IPS DF 19.7 (cell line): Measurements from ENCODE around the gene TFCP2L1.
"Not testable (repeated sequence)": the region's sequence is repeated elsewhere in the genome, so short reads cannot be mapped to it uniquely, and the experiment has no call there.

Source experiments
- DNase-seq: peaks from one replicate; pipeline ENCODE4 v3.0.0-alpha.2; 2013; ENCODE audit warnings: low read depth, low spot score

Gene TFCP2L1

DNA sequence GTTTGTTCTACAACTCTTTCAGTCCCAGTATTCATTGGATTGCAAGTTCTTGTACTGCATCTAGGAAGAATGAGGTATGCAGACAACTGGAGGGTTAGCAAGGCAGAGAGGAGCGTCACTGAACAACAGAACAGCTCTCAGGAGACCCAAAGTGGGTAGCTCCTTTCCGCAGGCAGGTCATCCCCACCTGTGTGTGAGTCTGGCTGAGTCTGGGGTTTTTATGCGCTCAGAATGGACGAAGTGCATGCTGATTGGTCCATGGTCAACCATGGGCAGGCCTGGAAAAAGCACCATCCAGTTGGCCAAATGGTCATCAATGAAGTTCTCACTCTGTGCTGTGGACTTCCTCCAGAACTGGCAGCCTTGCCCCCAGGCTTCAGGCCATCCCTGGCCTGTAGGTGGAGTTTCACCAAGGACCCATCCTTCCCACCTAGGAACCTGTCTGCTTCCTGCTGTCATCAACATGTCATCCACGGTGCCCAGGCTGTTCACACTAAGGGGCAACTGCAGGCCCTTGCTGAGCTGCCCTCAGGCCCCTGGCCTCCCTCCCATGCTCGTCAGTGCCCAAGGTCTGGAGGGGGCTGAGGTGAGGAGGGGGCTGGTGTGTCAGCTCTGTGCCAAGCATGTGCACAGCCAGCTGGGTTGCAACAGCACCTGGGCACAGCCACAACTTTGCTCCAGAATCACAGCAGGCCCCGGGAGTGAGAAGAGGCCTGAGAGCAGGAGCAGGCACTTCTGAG lies 11.1 kb upstream of the TFCP2L1 start:
- no peak for DNase-seq

DNA sequence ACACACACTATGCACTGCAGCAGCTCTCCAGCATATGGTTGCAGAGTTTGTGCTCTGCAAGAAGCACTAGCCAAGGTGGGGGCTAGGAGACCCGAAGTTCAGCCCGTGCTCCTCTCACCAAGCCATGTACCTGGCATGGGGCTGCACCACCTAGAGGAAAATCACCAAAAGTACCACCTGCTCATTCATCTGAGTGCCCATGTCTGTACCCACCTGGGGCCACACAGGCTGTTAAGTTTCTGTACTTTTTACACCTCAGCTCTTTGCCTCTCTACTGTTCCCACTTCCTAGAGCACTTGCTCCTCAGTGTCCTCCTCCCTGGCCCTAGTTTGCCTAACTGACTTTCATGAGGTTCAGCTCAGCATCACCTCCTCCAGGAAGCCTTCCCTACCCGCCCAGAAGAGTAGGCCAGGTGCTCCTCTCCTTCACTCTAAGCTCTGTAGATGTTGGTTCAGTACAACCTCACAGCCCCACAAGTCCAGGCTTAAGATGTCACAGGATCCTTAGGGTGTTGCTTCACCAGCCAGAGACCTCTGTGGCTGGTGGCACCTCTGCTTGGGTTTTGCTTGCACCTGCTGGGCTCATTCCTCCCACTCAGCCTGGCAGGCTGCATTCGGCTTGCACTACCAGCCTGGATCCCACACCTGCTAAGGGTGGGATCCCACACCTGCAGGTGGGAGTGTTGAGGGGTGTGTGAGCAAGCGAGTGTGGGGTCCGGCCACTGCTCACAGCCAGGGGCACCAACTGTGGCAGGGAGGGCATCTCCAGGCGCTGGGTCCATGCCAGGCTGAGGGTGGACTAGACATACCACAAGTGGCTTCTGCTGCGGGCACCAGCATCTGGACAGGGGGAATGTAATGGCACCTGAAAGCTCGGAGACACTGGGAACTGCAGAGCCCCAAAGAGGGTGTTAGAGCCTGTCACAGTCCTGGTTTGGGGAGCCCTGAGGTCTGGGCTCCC lies 10.2 kb upstream of the TFCP2L1 start:
- no peak for DNase-seq

DNA sequence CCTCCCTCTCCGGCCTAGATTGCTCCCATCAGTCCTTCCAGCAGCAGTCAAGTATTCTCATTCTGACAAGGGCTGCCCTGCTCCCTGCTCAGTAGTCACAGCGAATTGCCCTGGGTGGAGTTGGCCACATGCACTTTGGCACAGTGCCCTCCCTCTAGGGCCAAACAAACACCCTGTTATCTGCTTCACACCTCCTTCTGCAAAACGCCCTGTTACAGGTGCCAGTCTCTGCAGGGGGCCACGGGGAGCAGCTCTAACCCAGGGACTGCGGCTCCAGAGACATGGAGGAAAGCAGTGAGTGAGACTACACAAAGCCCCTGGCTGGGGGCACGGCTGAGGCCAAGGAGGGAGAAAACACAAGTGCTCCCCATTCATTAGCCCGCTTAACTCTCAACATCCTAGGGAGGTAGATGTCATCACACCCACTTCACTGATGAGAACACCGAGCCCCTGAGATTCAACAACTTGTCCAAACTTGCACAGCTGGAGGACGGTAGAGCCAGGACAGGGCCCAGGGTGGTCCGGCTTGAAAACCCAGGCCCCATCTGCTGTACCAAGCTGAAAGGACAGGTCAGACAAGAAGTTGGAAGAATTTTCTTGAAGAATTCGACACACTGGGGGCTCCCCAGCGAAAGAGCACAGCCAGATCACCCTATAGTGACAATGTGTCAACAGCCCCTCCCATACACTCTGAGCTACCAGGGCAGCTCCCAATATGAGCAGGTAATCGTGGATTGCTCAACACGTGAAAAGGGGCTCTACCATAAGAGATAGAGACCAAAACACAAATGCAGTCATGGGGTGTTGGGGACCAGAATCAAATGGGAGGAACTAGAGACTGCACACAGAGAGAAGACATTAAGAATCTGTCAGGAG lies 8.7 kb upstream of the TFCP2L1 start:
- DNase-seq, result no peak

DNA sequence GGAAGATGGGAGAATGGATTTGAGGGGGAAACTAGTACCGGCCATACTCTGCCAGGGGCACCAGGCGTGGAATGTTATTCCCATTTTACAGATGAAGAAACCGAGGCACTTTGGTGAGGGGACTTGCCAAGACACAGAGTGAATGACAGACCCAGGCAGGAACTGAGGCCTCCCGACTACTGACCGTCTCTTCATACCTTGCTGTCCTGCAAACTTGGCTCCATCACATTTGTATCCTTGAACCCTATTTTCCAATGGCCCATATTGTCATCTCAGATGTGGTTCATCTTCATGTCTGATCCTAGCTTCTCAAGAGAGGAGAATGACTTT lies 6.2 kb upstream of the TFCP2L1 start:
- no peak for DNase-seq

DNA sequence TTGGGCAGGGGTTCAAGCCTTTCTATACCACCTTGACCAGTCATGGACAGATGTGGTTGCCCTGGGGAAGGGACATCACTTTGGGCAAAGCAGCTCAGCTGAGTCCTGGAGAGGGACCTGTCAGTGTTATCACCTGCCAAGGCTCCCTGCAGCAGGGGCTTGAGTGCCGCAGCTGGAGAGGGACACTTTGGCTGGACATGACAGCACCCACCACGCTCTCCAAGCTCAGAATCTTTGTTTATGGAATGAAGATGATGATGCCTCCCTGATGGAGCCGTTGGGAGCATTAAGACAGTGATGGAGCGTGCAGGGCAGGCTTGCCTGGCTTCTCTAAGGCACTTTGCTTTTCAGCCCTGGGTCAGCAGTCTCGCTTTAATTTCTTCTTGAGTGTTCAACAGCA lies 4.3 kb upstream of the TFCP2L1 start:
- DNase-seq, result no peak

DNA sequence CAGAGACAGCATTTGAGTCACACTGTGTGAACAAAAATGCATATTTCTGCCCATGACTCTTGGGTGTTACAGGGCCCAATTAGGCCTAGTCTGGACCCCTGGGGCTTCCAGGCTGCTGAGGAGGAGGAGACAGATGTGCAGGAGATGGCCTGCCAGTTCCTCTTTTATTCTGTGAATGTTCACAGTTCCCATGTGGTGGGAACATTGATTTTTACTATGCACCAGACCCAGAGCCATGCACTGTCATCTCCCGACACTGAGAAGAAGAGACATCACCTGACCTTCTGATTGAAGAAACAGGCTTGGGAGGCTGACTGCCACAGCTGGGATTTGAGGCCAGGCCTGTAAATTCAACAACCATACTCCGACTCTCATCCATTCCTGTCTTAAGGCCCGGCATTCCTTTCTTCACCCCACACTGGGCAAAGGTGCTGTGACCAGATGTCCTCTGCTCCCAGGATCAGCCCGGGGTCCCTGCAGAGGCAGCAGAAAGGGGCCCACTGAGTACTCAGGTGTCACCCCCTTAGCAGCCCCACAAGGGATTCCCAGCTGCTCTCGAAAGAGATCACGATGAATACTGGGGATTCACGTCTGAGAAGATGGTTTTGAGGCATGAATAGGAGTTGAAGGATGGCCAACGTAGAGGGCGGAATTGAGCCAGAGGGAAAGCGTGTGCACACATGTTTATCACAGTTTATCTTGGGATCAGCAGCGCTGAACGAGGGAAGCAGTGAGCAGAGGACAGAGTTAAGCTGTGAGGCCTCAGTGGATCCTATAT lies 3.6 kb upstream of the TFCP2L1 start:
- DNase-seq, result no peak

DNA sequence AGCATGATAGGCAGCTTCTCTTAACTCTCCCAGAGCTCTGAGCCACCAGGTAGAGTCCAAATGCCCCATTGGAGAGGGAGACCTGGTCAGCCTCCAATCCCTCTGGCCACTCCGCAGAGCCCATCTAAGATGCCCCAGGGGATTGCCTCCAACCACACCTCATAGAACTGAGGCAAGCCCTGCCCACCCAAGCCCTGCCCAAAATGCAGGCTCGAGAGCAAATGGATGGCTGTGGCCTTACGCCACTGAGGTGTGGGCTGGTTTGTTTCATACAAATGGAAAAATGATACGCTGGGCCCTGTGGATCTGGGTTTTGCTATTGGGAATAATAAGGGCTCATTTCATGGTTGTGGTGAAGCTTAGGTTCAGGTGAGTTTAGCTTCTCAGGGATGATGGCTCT lies 3.0 kb upstream of the TFCP2L1 start:
- DNase-seq, result no peak

DNA sequence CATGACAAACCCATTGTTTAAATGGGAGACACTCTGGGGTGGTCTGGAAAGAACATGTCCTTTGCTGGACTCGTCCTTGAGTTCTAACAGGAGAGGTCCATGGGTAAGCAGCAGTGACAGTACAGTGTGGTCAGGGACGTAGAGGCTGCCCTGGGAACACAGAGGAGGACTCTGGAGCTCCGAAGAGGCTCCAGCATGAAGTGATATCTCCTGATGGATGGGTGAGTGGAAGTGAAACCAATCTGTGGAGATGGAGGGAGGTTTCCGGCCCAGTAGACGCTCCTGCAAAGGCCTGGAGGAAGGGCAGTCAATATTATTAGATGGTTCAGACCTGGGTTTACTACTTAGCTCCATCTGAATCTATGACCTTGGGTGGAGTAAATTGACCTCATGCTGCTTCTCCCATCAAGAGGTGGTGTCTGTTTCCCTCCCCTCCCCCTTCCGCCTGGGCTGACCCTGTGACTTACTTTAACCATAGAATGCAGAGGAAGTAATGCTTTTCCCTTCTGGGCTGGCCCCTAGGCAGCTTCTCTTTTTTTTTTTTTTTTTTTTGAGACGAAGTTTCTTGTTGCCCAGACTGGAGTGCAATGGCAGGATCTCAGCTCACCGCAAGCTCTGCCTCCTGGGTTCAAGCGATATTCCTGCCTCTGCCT lies 2.3 kb upstream of the TFCP2L1 start:
- no peak for DNase-seq

DNA sequence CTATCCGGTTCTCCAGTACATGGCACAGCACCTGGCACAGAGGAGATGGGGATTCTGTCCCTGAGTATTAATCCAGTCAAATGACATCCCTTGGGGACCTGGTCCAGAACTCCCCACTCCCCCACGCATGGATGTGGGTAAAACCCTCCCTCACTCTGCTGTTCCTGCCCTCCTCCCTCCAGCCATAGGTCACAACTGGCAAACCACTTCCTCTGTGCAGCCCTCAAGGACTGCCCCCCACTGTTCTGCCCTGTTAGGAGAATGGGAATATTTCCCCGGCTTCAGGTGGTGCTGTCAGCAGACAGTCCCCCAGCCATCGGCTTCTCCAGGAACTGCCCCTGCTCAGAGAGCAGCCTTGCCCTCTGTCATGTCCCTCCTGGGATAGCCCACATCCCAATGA lies 1.5 kb upstream of the TFCP2L1 start:
- no peak for DNase-seq

DNA sequence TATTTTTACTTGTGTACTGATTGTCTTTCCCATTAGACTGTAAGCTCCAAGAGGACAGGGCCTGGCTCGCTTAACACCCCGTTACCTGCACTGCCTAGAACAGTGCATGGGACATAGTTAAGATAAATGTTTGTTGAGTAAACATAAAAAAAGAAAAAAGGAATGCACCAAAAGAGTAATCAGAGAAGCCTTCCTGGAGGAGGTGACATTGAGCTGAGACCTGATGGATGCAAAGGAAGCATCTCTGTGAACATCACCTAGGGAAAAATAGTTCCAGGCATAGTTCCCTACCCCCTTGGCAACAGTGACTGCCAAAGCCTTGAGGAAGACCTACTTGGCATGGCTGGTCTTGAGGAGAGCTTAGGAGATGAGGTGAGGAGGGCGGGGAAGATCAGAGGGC lies 924 bp upstream of the TFCP2L1 start:
- DNase-seq, result no peak

DNA sequence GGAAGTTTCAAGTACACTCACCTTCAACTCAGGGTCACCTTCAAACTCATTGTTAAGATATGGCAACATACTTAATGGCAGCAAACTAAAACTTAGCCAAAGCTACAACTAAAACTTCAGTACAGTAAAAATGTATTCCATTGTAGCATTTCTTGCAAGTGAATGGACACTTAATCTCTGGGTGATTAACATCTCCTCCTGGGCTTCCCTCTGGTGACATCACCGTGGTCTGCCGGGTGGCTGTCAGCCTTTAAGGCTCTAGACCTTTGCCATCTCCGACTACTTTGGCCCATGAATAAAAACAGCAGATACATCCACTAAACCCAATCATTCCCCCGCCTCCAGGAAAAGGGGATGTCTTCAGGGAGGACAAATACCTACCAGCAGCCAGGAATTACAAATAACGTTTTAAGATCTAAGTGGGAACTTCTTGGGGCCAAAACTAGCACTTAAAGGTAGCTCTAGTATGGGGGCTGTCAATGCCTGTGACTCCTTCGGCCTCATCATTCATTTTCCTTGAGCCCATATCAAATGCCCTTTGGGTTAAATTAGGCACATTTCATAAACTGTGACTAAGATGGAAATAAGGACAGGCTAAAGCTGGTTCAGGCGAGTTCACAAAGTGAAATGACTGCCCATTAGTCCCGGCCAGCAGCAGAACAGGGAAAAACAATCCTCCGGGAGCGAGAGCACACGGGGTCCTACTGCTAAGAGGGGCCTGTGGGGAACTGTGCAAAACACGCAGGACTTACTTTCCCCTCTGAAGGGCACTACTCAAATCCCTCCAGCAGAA lies 1.1 kb downstream of the TFCP2L1 start:
- no peak for DNase-seq

DNA sequence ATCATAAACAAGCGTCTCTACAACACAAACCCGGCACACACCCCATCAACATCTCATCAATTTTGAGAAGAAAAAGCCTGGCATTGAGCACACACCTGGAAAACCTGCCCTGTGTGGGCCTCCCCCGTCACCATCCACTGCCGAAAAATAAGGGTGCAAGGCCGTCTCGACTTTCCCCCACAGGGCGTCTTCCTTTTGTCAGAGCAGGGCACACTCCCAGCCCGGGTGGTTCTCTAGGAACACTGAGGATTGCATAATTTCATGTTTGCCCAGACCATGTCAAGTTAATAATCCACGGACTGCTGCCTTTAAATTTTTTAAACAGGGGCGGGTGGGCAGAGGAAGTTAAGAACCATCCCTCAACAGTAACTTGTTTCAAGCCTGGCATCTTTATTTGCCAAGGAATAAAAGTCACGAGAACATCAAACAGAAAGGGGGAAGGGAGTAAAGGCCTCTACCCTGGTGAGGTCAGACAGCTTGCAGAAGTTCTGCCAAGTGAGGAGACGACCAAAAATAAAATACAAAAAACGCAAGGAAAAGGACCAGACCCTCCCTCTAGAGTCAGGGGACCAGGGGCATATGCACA lies 2.1 kb downstream of the TFCP2L1 start:
- no peak for DNase-seq

DNA sequence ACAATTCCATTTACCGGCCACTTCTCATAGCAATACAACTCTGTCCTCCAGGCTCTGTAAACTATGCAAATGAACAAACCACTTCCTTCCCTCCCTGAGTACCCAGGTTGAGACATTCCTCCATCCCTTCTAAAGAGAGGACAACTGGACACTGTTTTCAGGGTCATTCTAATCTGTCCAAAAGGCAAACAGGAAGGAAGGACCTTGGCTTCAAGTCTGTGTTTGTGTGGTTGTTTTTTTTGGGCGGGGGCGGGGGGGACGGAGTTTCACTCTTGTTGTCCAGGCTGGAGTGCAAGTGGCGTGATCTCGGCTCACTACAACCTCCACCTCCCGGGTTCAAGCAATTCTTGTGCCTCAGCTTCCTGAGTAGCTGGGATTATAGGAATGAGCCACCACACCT lies 3.3 kb downstream of the TFCP2L1 start:
- no peak for DNase-seq

DNA sequence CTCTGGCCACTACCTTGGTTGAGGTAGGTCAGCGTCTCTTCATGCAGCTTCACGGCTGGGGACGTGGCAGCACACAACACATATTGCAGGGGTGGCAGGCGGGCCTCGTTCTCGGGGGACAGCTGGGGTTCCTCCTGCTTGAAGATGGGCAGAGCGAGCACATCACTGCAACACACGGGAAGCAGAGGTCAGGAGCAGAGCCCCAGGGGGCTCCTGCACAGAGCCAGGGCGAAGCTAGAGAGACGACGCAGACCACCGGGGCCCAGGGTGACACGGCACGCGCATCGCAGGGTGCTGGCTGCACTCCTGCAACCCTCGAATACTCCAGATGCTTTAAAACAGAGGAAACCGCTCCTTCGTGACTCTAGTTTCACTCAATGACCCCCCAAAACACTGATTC lies 3.9 kb downstream of the TFCP2L1 start:
- DNase-seq, result no peak

DNA sequence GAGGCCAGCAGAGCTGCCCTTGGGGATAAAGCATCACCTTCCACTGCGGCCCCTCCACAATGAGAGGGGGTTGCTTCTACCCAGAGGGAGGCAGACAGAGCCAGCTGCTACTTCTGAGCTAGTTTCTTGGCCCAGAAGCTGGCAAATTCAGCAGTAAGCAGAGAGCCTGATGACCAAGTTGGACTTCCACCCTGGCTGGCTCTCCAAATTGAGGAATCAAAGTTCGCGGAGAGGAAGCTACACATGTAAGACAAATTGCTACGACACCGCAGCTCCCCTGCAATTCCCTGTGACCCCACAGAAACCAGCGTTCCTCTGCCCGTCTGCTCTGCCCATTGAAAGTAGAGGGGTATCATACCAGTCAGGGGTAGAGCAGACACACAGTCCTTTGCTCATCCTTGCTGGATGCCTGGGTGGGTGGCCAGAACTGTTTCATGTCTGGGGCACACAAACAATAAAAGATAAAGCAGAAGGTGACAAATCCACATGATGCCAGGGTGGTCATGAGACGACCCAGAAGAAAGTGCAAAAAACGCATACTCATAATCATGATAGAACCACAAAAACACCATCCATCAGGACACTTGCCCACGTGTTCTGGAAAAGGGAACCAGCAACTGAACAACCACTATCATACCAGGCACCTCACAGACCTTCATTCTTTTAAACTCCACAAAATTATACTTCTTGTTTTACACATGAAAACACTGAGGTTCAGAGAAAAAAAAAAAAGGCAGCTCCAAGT lies 5.4 kb downstream of the TFCP2L1 start:
- no peak for DNase-seq

DNA sequence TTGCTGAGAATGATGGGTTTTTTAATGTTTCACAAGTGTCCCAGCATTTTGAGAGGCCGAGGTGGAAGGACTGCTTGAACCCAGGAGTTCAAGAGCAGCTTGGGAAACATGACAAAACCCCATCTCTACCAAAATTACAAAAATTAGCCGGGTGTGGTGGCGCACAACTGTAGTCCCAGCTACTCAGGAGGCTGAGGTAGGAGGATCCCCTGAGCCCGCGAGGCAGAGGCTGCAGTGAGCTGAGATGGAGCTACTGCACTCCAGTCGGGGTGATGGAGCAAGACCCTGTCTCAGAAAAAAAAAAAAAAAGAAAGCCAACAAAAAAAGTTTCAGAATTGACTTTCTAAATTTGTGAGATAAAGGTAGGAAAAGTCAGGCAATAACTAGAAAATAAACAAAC lies 8.7 kb downstream of the TFCP2L1 start:
- DNase-seq, result no peak

DNA sequence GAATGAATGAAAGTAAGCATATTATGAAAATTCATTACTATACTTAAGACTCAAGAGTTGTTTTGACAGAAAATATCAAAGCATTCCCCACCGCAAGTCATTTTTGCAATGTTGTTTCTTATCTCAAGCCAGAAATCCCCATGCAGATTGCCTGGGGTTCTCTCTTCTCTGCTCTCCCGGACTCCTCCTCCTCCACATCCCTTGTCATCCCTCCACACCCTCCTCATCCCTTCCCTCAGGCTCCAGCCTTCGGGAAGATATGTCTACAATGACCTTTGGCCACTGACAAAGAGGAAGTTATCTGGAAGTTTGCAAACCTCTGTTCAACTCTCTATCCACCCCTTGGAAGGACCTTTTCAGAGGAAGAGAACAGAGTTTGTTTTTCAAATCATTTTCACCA lies 11.9 kb downstream of the TFCP2L1 start:
- DNase-seq, result no peak

DNA sequence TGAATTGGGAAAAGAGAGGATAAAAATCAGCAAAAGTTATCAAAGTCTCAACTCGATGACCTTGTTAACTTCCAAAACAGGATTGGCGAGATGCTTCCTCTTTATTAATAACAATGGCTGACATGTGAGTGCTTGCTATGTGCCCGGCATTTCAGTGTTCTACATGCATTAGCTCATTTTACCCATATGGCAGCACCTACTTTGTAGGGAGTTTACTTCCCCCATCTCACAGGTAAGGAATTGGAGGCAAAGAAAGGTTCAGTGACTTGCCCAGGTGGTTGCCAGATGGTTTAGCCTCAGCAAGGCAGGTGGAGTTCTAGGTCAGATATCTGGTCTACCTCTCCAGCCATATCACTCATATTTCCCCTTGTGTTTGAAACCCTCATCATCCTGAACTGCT lies 12.4 kb downstream of the TFCP2L1 start:
- no peak for DNase-seq

DNA sequence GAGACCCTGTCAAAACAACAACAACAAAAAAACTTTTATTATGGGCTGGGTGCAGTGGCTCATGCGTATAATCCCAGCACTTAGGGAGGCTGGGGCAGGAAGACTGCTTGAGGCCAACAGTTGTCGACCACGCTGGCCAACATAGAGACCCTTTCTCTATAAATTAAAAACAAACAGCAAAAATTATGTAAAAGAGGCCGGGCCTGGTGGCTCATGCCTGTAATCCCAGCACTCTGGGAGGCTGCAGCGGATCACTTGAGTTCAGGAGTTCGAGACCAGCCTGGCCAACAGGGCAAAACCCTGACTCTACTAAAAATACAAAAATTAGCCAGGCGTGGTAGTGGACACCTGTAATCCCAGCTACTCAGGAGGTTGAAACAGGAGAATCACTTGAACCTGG lies 15.6 kb downstream of the TFCP2L1 start:
- DNase-seq, result not testable (repeated sequence)
